K562 (cell line): ENCODE results near the gene EEF2.
A peak's percentile ranks its signal among the peaks of the same experiment; 100 is the strongest.

Source experiments
- KLF16 ChIP-seq: IDR thresholded peaks from 2 replicates; pipeline ENCODE4 v1.6.1; 2016; ENCODE audit warnings: antibody characterized with exemption
- POLR2A ChIP-seq: fragments of 450-650 bp; conservative IDR thresholded peaks from 2 replicates; pipeline ENCODE4 v1.6.1; 2016
- SPI1 ChIP-seq: IDR thresholded peaks from 2 replicates; pipeline ENCODE4 v1.6.1; 2011; ENCODE audit warnings: low read depth, low read length, control low read depth, borderline replicate concordance
- TEAD2 ChIP-seq: fragments of 450-650 bp; IDR thresholded peaks from 2 replicates; pipeline ENCODE4 v1.6.1; 2016; ENCODE audit warnings: missing genetic modification characterization, control low read depth, missing compliant biosample characterization
- TF ChIP-seq, protein P1 (sequence below), 3 experiments: IDR thresholded peaks in 2 of 3; conservative IDR thresholded peaks in 1 of 3; 2 replicates each; pipeline ENCODE4 v1.5.1; 2011 to 2012; ENCODE audit warnings: low read length in 3 of 3, mild to moderate bottlenecking in 3 of 3, control low read depth in 2 of 3, improper control_type of control experiment in 1 of 3, inconsistent platforms in 1 of 3, low read depth in 1 of 3, mixed read lengths in 1 of 3, moderate library complexity in 1 of 3; ENCODE audit not compliant: insufficient read depth in 2 of 3
- TF ChIP-seq, protein P2 (sequence below): IDR thresholded peaks from 3 replicates; pipeline ENCODE4 v1.6.1; 2011; ENCODE audit warnings: borderline replicate concordance, mild to moderate bottlenecking, moderate library complexity; ENCODE audit not compliant: insufficient read length; ENCODE audit errors: extremely low read depth
- TF ChIP-seq, protein P3 (sequence below): sonication (generic); formaldehyde crosslinking; IDR thresholded peaks from 2 replicates; pipeline ENCODE4 v1.8.1; 2022; ENCODE audit warnings: missing genetic modification reagents
- TF ChIP-seq, protein P4 (sequence below): fragments of 250-450 bp; sonication (Bioruptor Pico); IDR thresholded peaks from 2 replicates; pipeline ENCODE4 v1.5.0; 2021
- TF ChIP-seq, protein P5 (sequence below): sonication (generic); formaldehyde crosslinking; IDR thresholded peaks from 2 replicates; pipeline ENCODE4 v1.5.0; 2020; ENCODE audit warnings: missing genetic modification reagents

DNA sequence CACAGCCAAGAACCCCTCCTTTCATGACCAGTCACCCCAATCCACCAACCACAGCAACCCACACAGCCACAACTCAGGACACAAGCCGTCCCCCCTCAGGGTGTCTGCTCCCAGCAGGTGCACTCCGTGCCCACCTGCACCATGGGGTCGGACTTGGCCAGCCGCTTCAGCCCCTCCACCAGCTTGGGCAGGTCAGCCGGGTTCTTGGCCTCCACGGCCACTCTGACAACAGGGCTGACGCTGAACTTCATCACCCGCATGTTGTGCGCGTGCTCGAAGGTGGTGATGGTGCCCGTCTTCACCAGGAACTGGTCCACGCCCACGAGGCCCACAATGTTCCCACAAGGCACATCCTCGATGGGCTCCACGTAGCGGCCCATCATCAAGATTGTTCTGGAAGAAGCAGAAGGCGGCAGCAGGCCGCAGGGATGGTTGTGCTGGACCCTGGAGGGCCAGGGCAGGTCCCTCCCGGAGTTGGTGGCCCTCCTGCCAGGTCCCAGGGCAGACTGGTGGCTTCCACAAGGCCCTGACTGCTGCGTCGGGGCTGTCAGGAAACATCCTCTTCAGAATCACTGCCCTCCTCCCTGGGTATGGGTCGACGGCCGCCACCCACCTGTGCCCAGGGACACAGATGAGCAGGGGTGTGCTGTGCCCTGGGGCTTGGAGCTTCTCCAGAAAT is 5.5 kb downstream of the EEF2 start:
- TF ChIP-seq, protein P1, sequence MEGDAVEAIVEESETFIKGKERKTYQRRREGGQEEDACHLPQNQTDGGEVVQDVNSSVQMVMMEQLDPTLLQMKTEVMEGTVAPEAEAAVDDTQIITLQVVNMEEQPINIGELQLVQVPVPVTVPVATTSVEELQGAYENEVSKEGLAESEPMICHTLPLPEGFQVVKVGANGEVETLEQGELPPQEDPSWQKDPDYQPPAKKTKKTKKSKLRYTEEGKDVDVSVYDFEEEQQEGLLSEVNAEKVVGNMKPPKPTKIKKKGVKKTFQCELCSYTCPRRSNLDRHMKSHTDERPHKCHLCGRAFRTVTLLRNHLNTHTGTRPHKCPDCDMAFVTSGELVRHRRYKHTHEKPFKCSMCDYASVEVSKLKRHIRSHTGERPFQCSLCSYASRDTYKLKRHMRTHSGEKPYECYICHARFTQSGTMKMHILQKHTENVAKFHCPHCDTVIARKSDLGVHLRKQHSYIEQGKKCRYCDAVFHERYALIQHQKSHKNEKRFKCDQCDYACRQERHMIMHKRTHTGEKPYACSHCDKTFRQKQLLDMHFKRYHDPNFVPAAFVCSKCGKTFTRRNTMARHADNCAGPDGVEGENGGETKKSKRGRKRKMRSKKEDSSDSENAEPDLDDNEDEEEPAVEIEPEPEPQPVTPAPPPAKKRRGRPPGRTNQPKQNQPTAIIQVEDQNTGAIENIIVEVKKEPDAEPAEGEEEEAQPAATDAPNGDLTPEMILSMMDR (IDR thresholded peaks at IDR 0.05 in 2 of 3, conservative IDR thresholded peaks at IDR 0.05 in 1 of 3; ENCODE audit: insufficient read depth in 2 of 3, low read depth in 1 of 3, low read length in 3 of 3): no peak
- TF ChIP-seq SPI1: no peak
- TF ChIP-seq, protein P2, sequence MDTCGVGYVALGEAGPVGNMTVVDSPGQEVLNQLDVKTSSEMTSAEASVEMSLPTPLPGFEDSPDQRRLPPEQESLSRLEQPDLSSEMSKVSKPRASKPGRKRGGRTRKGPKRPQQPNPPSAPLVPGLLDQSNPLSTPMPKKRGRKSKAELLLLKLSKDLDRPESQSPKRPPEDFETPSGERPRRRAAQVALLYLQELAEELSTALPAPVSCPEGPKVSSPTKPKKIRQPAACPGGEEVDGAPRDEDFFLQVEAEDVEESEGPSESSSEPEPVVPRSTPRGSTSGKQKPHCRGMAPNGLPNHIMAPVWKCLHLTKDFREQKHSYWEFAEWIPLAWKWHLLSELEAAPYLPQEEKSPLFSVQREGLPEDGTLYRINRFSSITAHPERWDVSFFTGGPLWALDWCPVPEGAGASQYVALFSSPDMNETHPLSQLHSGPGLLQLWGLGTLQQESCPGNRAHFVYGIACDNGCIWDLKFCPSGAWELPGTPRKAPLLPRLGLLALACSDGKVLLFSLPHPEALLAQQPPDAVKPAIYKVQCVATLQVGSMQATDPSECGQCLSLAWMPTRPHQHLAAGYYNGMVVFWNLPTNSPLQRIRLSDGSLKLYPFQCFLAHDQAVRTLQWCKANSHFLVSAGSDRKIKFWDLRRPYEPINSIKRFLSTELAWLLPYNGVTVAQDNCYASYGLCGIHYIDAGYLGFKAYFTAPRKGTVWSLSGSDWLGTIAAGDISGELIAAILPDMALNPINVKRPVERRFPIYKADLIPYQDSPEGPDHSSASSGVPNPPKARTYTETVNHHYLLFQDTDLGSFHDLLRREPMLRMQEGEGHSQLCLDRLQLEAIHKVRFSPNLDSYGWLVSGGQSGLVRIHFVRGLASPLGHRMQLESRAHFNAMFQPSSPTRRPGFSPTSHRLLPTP: no peak
- no peak for TF ChIP-seq KLF16
- TF ChIP-seq, protein P3, sequence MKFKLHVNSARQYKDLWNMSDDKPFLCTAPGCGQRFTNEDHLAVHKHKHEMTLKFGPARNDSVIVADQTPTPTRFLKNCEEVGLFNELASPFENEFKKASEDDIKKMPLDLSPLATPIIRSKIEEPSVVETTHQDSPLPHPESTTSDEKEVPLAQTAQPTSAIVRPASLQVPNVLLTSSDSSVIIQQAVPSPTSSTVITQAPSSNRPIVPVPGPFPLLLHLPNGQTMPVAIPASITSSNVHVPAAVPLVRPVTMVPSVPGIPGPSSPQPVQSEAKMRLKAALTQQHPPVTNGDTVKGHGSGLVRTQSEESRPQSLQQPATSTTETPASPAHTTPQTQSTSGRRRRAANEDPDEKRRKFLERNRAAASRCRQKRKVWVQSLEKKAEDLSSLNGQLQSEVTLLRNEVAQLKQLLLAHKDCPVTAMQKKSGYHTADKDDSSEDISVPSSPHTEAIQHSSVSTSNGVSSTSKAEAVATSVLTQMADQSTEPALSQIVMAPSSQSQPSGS (CRISPR knock-in tag): no peak
- TF ChIP-seq, protein P4, sequence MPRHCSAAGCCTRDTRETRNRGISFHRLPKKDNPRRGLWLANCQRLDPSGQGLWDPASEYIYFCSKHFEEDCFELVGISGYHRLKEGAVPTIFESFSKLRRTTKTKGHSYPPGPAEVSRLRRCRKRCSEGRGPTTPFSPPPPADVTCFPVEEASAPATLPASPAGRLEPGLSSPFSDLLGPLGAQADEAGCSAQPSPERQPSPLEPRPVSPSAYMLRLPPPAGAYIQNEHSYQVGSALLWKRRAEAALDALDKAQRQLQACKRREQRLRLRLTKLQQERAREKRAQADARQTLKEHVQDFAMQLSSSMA (CRISPR knock-in tag): no peak
- TF ChIP-seq, protein P5, sequence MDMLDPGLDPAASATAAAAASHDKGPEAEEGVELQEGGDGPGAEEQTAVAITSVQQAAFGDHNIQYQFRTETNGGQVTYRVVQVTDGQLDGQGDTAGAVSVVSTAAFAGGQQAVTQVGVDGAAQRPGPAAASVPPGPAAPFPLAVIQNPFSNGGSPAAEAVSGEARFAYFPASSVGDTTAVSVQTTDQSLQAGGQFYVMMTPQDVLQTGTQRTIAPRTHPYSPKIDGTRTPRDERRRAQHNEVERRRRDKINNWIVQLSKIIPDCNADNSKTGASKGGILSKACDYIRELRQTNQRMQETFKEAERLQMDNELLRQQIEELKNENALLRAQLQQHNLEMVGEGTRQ (CRISPR knock-in tag): no peak
- TF ChIP-seq TEAD2: no peak
- TF ChIP-seq POLR2A: peak; percentile 61
